A673 (cell line): ENCODE measurements around the gene OR2A25.

ENCODE experiments used
- CTCF ChIP-seq: fragments of 300-800, 200-600 bp; sonication (generic); conservative IDR thresholded peaks from 2 replicates; pipeline ENCODE4 v1.5.1; 2017; ENCODE audit warnings: low read depth, mild to moderate bottlenecking, antibody characterized with exemption, low read length, moderate library complexity, mixed read lengths
- EZH2 ChIP-seq: fragments of 200-600 bp; sonication (generic); IDR thresholded peaks from 2 replicates; pipeline ENCODE4 v1.6.1; 2017; ENCODE audit warnings: borderline replicate concordance, low read depth, mild to moderate bottlenecking, mixed read lengths, antibody characterized with exemption, low read length; ENCODE audit not compliant: poor library complexity, severe bottlenecking

GRCh38 chr7:144110272-144110671, 40.7 kb downstream of the OR2A25 start:
- TF ChIP-seq CTCF (no peak), EZH2 (no peak)
